ENCODE measurements around the gene WNK4.

The WNK4 gene

DNA sequence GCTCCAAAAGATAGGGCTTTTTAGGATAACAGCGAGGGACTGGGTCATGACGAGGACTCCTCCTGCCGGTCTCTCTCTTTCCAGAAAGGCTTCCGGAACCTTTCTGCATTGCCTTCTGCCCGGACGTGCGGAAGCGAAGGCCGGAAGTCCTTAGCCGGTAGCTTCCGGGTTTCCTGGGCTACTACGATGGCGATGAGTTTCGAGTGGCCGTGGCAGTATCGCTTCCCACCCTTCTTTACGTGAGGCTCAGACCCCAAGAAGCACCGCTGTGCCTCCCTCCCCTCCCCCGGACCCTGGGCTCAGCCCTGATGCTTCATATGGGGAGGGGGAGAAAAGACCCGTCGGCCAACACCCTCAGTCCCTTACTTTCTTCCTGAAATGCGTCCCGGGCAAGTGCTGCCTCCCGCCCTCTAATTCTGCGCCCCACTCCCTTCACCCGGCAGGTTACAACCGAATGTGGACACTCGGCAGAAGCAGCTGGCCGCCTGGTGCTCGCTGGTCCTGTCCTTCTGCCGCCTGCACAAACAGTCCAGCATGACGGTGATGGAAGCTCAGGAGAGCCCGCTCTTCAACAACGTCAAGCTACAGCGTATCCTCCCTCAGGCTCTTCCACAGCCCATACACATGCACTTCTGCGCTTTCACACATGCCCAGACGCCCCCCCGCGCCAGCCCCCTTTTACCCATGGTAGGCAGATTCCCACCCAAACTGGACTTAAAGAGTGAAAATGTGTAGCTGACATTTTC, 6.9 kb upstream of the WNK4 start, which contains the start of gene VPS25:
VPS25 (plus strand) TSS at position 160 of the 746 bp plus-strand sequence; CDS start at position 187, 27 bp downstream.
- DNase-seq = peak; percentile 28 to 87 (median 59)

DNA sequence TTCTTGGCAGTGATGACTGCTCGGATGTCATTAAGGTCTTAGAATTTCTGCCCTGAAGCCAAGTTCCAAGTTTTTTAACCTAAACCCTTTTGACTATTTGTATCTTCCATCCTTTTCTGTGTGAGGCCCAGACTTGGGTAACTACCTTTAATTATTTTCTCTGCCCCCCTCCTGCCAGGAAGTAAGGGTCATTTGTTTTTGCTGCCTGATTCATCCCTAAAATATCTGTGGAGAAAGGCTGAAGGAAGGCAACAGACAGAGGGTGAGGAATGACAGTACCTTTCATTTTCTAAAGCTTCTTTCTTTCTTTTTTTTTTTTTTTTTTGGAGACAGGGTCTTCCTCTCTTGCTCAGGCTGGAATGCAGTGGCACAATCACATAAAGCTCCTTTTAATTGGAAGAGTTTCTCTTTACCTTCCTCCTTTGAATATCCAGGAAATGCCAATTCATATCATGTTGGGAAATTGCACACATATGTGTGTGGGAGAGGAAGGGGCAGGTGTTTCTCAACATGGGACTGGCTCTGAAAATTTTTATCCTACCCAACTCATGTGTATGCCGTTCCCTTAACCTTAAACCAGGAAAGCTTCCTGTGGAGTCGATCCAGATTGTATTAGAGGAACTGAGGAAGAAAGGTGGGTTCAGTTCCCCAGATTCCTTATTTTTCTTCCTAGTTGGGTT, 6.2 kb upstream of the WNK4 start:
- DNase-seq = no peak

DNA sequence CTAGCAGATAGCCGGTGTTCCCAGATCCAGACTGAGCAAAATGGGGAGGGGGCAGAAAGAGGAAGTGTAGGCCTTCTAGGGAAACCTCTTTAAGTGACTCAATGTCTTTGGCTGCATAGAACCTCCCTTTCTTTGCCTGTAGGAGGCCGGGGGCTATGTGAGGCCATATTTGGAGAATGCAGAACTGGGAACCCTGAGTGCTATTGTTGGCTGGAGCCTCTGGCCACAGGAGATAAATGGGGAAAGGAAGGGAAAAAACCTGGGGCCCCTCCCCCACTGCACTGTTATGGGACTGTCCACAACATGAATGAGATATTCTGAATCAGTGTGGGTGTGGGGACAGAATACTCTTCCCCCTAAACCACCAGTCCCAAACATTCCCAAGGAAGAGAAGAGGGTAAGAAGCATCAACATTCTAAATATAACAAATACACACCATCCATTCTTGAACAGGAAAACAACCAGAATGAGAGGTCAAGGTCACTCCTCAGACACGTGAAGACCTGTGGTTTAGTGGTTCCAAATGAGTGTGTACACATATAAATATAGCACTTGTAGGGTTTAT, 4.8 kb upstream of the WNK4 start:
- no peak for DNase-seq

DNA sequence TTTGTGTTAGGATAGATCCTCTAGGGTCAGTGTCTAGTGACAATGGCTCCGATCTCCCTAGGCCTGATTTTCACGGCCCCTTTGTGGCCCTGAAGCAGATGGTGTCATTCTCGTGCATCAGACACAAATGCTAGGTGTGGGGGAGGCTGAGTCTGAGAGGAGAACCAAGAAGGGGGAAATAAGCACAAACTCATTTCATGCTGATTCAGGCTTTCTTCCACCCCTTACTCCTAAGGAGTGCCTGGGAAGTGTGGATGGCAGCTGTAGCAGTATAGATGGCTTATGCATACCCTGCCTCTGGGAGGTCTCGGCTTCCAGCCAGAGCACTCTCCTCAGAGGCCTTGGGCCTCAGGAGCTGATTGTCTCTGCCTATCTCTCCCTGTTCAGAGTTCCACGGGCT, 1.8 kb upstream of the WNK4 start:
- DNase-seq = no peak

DNA sequence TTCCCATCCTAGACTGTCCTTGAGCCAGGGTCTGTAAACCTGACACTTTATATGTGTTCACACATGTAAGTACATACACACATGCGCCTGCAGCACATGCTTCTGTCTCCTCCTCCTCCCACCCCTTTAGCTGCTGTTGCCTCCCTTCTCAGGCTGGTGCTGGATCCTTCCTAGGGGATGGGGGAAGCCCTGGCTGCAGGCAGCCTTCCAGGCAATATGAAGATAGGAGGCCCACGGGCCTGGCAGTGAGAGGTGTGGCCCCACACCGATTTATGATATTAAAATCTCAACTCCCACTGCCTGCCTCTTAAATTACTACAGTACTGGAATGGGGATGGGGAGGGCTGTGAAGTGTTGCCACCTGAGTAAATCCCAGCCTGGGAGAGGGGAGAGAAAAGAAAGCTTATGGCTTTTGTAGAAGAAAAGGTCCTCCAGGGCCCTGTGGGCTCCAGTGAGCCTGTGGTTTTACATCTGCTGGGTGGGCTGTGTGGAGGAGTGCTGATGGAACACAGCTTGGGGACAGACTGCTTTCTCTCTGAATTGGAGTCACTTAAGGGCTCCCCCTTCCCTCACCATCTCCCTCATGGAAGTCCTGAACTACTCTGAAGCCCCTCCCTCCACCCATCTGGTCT, 990 bp upstream of the WNK4 start:
- DNase-seq = no peak

DNA sequence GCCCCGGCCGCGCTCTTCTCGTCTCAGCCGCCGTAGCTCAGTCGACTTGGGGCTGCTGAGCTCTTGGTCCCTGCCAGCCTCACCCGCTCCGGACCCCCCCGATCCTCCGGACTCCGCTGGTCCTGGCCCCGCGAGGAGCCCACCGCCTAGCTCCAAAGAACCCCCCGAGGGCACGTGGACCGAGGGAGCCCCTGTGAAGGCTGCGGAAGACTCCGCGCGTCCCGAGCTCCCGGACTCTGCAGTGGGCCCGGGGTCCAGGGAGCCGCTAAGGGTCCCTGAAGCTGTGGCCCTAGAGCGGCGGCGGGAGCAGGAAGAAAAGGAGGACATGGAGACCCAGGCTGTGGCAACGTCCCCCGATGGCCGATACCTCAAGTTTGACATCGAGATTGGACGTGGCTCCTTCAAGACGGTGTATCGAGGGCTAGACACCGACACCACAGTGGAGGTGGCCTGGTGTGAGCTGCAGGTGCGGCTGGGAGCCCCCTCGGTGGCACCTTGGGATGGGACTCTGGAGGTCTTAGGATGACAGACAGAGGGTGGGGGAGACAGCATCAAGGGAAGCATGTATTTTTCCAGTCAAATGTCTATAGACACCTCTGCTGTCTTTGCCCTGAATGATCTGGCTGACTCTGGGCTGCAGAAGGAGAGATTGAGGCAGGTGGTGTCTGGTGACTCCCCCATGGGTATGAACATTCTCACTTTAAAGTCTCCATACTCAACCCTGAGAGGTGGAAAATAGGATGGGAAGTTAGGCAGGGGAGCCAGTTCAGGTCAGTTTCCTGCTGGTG, 635 bp downstream of the WNK4 start:
- DNase-seq = no peak

DNA sequence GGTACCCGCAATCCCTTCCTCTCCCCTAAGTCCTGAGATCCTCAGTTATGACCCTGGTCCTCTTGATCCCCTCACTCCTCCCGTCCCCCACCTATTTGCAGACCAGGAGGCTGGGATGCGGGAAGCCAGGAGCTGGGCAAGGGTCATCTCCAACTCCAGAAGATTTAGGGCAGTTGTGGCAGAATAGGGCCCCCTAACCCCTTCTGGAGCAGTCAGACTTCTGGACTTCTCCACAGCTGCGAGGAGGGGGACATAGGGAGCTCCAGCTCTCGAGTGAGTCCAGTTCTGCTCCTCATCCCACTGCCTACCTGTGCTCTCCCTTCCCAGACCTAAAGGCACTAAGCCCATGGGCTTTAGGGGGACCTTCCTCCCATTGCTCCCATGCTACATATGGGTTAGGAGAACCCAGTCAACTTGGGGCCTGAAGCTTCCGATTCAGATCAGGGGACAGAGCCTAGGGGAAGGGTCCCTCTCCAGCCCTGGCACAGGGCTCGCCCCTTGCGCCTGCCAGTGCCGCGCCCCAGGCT, 1.3 kb downstream of the WNK4 start:
- DNase-seq = no peak

DNA sequence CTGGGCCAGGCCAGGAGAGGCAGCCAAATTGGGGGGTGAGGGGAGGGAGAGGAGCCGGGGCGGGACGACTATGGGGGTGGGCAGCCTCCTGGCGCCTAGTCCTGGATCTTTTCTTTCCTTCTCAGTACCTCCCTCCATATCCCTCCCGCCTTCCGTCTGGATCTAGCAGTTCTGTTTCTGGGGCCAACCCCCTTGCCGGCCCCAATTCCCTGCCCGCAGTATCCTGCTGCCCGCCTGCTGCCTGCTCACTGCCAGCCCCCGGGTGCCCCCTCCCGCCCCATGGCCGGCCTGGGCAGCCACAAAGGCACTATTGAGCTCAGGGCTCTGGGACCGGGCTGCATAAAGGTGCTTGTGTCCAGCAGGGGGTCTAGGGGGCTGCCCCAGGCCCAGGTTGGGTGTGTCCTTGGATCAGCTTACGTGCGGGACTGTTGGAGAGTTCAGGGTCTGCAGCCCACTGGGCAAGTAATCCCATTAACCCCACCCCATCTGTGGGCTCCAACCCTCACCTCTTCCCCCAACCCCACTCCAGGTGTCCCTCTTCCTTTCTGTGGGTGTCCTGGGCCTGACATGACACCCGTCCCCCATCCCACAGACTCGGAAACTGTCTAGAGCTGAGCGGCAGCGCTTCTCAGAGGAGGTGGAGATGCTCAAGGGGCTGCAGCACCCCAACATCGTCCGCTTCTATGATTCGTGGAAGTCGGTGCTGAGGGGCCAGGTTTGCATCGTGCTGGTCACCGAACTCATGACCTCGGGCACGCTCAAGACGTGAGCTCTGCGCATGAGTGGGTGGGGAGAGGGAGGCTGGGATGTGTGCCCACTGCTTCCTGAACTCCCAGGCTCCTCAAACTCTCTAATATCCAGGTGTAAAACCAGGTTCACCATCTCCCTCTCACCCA, 2.0 kb downstream of the WNK4 start:
- no peak for DNase-seq

DNA sequence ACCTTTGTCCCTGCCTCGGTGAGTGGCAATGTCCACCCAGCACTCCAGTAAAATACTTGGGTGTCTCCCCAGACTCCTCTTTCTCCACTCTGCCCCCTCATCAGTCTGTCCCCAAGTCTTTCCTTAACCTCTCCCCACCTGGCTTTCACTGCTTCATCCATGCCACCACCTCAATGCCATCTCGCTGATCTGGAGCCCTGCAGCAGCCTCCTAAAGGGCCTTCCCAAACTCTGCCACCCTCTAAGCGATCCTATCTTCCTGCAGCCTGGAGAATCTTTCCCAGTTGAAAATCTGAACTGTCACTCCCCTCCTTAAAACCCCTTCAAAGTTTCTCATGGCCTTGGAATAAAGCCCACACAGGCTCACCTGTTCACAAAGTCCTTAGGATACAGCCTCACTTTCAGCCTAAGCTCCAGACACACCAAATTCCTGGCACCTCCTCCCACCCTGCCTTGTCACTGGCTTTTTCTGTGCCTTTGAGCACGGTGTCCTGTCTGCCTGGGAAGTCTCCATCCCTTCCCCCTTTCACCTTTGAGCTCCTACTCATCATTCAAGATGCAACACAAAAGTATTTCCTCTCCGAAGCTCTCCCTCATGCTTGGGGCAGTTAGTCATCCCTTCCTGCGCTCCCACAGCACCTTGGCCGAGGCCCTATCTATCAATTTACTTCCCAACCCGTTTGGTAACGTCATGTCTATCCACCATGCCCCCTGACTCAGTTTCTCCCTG, 2.8 kb downstream of the WNK4 start:
- DNase-seq = no peak

DNA sequence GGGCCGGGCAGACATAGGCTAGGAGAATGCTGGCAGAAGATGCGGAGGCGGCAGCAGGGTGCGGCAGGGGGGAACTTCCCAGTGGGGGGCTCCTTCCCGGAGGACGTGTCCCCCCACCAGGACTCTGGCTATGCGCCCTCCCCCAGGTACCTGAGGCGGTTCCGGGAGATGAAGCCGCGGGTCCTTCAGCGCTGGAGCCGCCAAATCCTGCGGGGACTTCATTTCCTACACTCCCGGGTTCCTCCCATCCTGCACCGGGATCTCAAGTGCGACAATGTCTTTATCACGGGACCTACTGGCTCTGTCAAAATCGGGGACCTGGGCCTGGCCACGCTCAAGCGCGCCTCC, 3.4 kb downstream of the WNK4 start:
- DNase-seq = no peak

DNA sequence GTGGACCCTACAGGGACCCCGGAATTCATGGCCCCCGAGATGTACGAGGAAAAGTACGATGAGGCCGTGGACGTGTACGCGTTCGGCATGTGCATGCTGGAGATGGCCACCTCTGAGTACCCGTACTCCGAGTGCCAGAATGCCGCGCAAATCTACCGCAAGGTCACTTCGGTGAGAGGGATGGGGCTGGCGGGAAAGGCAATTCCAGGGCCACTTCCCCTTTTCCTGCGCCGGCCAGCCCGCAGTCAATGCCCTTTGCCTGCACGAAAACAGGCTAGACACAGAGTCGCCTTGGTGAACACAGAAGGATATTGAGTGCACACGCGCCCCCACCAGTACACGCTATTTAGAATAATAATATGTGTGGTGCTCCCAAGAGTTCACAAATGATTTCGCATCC, 4.0 kb downstream of the WNK4 start:
- DNase-seq = no peak

DNA sequence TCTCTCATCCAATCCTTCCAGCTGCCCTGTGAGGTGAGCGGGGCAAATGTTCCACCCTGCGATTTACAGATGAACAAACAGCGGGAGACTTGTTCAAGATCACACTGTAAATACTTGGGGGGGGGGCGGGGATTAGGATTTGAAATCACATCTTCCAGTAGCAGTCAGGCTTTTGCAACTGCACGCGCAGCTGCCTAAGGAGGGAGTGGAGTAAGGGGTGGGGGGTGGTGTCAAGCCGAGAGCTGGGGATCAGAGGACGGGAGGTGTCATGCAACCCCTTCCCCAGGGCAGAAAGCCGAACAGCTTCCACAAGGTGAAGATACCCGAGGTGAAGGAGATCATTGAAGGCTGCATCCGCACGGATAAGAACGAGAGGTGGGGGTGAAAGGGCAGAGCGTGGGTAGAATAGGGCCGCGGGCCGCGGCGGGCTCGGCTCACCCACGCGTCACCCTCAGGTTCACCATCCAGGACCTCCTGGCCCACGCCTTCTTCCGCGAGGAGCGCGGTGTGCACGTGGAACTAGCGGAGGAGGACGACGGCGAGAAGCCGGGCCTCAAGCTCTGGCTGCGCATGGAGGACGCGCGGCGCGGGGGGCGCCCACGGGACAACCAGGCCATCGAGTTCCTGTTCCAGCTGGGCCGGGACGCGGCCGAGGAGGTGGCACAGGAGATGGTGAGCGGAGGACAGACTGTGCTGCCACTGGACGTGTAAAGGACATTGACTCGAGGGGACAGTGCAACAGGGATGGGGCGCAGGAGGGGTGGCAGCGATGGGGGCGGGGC, 4.6 kb downstream of the WNK4 start:
- peak in 1 of 5 experiments; percentile 15 for DNase-seq

DNA sequence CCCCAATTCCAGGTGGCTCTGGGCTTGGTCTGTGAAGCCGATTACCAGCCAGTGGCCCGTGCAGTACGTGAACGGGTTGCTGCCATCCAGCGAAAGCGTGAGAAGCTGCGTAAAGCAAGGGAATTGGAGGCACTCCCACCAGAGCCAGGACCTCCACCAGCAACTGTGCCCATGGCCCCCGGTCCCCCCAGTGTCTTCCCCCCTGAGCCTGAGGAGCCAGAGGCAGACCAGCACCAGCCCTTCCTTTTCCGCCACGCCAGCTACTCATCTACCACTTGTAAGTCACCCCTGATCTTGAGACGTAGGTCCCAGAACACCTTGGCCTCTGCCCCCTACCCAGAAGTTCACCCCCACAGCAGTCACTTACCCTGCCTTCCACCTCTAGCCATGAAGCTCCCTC, 6.9 kb downstream of the WNK4 start:
- DNase-seq = no peak

DNA sequence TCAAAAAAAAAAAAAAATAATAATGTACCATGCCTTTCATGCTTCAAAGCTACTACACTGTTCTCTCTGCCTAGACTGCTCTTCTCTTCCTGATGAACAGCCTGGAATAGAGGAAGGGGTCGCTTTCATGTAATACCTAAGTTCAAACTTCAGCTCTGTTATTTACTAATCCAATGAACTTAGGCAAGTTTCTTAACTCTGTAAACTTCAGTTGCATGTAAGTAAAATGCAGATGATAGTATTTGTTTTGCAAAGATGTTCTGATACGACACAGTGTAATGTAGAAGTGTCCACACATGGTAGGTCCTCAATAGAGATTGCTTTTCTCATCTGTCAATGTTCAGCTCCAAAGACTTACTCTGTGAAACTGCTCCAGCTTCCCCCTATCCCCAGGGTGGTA, 11.5 kb downstream of the WNK4 start:
- no peak for DNase-seq

DNA sequence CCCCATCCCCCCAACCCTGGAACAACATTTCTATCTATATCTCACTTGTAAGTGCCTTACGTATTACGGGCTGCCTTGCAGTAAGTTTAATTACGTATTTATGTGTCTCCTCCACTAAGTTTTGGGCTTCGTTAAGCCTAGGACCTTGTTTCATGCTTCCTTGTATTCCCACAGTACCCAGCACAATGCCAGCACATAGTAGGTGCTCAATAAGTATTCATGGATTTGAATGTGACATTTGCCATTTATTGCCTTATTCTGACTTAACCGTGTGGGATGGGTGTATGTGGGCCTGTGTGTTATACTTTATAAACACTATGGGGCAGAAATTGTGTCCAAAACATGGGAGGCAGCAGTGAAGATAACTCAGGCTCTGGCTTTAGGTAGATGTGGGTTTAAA, 12.1 kb downstream of the WNK4 start:
- no peak for DNase-seq

DNA sequence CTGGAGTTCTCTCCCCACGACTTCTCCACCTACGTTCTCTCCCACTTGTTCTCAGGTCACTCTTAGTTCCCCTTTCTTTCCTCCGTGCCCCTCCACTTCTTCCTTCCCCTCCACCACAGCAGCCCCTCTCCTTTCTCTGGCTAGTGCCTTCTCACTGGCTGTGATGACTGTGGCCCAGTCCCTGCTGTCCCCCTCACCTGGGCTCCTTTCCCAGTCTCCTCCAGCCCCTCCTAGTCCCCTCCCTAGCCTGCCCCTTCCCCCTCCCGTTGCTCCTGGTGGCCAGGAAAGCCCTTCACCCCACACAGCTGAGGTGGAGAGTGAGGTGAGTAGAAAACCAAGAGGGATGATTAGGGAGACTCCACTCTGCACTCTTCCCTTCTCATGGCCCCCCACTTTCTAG, 14.7 kb downstream of the WNK4 start:
- no peak for DNase-seq

DNA sequence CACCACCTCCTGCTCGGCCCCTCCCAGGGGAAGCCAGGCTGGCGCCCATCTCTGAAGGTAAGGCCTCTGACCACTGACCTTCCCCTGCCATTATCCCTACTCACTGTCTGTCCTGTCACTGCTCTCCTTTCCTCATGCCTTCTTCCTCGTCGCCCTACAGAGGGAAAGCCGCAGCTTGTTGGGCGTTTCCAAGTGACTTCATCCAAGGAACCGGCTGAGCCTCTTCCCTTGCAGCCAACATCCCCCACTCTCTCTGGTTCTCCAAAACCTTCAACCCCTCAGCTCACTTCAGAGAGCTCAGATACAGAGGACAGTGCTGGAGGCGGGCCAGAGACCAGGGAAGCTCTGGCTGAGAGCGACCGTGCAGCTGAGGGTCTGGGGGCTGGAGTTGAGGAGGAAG, 15.1 kb downstream of the WNK4 start:
- no peak for DNase-seq

DNA sequence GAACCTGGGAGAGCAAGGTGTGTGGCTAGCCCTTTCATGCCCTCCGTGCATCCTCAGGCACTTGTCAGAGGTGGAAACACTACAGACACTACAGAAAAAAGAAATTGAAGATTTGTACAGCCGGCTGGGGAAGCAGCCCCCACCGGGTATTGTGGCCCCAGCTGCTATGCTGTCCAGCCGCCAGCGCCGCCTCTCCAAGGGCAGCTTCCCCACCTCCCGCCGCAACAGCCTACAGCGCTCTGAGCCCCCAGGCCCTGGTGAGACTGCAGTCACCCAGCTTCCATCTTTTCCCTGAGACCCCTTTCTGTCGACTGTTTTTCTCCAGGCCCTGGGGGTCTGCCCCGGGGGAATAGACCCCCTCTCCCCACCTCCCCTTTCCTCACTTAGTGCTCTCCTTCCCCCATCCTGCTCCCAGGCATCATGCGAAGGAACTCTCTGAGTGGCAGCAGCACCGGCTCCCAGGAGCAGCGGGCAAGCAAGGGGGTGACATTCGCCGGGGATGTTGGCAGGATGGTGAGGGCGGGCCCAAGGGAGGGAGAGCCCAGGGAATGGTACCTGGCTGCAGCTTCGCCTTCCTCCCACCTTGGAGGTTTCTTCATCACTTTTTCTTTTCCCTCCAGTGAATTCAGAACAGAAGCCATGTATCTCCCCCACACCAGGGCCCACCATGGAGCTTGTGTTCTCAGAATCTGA, 15.8 kb downstream of the WNK4 start:
- DNase-seq = no peak

Data from T-helper 2 cell (primary cell).